ENCODE measurements around the gene ARHGAP10.

The ARHGAP10 gene

DNA sequence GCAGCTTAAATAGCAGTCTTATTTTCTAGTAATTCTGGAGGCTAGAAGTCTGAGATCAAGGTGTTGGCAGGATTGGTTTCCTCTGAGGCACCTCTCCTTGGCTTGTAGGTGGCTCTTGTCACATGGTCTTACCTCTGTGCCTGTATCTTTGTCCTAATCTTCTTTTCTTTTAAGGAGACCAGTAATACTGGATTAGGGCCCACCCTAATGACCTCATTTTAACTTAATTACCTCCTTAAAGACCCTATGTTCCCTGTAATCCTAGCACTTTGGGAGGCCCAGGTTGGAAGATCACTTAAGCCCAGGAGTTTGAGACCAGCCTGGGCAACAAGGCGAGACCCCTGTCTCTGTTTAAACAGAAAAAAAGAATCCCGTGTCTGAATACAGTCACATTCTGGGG is 38.9 kb downstream of the ARHGAP10 start:
- Histone ChIP-seq H3K4me1 (ENCODE audit: control insufficient read depth in 1 of 2, insufficient read depth in 1 of 2, low read depth in 1 of 2, low read length in 1 of 2) (no peaks in the 10 kb centered on the region), H3K27ac (no peak overlapping the region), H3K36me3 (no peaks in the 10 kb centered on the region), H3K9me3 (no peaks in the 10 kb centered on the region), H3K27me3 (no peaks in the 10 kb centered on the region), H3K4me3 (ENCODE audit: low read depth in 1 of 2, low read length in 1 of 2) (no peak overlapping the region)
- TF ChIP-seq, protein P1, sequence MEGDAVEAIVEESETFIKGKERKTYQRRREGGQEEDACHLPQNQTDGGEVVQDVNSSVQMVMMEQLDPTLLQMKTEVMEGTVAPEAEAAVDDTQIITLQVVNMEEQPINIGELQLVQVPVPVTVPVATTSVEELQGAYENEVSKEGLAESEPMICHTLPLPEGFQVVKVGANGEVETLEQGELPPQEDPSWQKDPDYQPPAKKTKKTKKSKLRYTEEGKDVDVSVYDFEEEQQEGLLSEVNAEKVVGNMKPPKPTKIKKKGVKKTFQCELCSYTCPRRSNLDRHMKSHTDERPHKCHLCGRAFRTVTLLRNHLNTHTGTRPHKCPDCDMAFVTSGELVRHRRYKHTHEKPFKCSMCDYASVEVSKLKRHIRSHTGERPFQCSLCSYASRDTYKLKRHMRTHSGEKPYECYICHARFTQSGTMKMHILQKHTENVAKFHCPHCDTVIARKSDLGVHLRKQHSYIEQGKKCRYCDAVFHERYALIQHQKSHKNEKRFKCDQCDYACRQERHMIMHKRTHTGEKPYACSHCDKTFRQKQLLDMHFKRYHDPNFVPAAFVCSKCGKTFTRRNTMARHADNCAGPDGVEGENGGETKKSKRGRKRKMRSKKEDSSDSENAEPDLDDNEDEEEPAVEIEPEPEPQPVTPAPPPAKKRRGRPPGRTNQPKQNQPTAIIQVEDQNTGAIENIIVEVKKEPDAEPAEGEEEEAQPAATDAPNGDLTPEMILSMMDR (IDR thresholded peaks at IDR 0.05): no peak

DNA sequence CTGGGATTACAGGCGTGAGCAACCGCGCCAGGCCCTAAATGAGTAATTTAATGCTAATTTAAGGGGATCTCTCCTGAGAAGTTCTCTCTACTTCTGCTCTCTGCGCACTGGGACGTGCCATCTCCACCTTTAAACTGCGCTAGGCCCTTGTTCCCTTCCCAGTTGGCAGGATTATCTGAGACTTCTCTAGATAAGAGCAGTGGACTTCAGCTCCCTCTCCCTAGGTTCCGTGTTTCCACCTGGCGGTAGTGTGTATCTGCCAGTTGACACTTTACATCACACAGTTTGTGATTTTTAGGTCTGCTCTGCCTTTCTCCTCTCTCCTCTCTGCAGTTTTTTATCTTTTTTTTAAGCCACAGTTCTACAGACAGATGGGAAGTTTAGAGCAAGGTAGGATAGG is 40.2 kb downstream of the ARHGAP10 start:
- Histone ChIP-seq H3K9me3 (no peaks in the 10 kb centered on the region), H3K27ac (no peak overlapping the region), H3K27me3 (no peaks in the 10 kb centered on the region), H3K4me3 (ENCODE audit: low read depth in 1 of 2, low read length in 1 of 2) (no peak overlapping the region), H3K36me3 (no peaks in the 10 kb centered on the region), H3K4me1 (ENCODE audit: control insufficient read depth in 1 of 2, insufficient read depth in 1 of 2, low read depth in 1 of 2, low read length in 1 of 2) (no peaks in the 10 kb centered on the region)
- TF ChIP-seq, protein P1 (IDR thresholded peaks at IDR 0.05): no peak

DNA sequence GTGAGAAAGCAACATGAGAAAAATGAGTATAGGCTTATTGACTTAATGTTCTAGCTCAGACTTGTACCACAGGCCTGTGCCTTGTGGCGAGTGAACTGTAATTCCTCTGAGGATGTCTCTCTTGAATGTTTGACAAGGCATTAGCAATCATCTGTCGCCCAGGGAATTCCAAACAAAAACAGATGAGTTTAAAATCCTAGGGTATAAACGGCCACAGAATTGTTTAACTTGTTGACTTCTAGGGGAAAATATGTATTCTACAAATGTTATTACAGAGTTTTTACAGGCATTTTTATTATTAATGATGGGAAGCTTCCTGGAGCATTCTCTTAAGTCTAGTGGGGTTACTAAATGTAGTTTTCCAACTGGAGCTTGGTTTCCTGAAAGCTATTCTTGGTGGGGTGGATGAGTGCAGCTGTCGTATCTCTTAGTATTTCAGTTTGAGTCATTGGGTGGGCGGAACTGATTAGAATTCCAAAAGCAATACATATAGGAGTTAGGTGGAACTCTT is 40.6 kb downstream of the ARHGAP10 start:
- no peaks in the 10 kb centered on the region for H3K36me3 ChIP-seq
- H3K4me1 ChIP-seq (ENCODE audit: control insufficient read depth in 1 of 2, insufficient read depth in 1 of 2, low read depth in 1 of 2, low read length in 1 of 2): no peaks in the 10 kb centered on the region
- no peak overlapping the region for H3K27ac ChIP-seq
- H3K27me3 ChIP-seq: no peaks in the 10 kb centered on the region
- no peak overlapping the region for H3K4me3 ChIP-seq (ENCODE audit: low read depth in 1 of 2, low read length in 1 of 2)
- TF ChIP-seq, protein P1 (IDR thresholded peaks at IDR 0.05): no peak
- no peaks in the 10 kb centered on the region for H3K9me3 ChIP-seq

DNA sequence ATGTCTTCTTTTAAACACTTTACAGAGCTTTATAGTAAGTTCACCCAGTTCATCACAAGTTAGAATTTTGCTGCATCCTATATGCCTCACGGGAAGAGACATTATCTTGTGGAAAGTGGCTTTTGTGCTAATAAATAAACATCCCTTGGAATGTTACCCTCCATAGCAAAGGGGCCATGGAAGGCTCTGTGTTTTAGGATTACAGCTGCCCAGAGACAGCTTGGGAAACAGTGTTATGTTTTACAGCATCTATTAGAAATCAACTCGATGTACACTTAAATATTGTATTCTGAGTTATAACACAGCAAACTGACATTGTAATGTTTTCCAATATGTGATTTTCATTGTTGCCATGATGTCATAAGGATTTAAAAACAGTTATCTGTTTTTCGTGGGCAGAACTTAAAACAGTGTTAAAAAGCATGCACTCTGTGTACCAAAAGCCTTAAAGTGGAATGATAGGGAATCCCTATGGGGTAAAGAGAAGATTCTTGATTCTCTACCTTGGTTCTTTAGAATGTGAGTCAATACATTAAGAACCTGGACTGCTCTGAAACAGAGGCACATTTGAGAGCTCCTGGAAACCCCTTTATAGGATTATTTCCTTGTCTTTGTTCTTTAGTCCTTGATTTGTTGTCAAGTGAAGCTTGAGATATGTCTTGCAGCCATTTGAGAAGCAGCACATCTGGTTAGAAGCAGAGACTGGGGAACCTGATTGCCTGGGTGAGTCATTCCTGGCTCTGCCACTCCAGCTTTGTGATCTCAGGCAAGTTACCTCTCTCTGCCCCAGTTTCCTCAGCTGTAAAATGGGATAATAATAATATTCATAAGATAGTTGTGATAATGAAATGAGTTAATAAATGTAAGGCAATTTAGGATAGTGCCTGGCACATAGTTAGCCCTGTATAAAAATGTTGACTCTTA is 41.6 kb downstream of the ARHGAP10 start:
- Histone ChIP-seq H3K36me3 (no peaks in the 10 kb centered on the region), H3K4me3 (ENCODE audit: low read depth in 1 of 2, low read length in 1 of 2) (no peak overlapping the region), H3K4me1 (ENCODE audit: control insufficient read depth in 1 of 2, insufficient read depth in 1 of 2, low read depth in 1 of 2, low read length in 1 of 2) (no peaks in the 10 kb centered on the region), H3K27me3 (no peaks in the 10 kb centered on the region), H3K9me3 (no peaks in the 10 kb centered on the region), H3K27ac (no peak overlapping the region)
- TF ChIP-seq, protein P1 (IDR thresholded peaks at IDR 0.05): no peak

DNA sequence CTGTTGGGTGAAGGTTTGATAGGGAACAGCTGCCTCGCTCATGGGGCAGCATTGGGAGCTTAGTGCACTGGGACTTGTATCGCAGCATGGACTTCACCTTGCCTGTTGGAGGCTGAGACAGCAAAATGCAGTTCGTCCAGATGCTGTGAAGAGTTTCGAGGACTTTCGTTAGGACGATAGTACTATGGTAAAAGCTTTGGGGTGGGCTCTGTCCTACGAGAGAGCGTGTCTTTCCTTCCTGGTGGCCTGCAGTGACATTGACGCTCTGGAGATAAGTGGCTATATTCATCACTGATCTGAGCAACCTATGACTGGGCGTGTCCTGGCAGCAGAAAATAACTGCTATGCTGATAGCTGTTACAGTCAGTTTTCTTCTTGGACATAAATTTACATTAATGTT is 44.8 kb downstream of the ARHGAP10 start:
- Histone ChIP-seq H3K4me1 (ENCODE audit: control insufficient read depth in 1 of 2, insufficient read depth in 1 of 2, low read depth in 1 of 2, low read length in 1 of 2) (peaks cover 10 to 15% of the 10 kb centered on the region in 2 experiments), H3K27ac (no peak overlapping the region), H3K36me3 (no peaks in the 10 kb centered on the region), H3K4me3 (ENCODE audit: low read depth in 1 of 2, low read length in 1 of 2) (no peak overlapping the region), H3K9me3 (no peaks in the 10 kb centered on the region), H3K27me3 (no peaks in the 10 kb centered on the region)
- TF ChIP-seq, protein P1 (IDR thresholded peaks at IDR 0.05): no peak

Measured in neutrophil (primary cell).